ENCODE data around the gene MORN1. TPM values are rescaled to one million over a fixed set of nuclear protein-coding genes. Genes with fewer than 3 reads are reported as not detected.

MORN1 gene
- total RNA-seq, 1 experiment from 2014 or later: 47.8 TPM

DNA sequence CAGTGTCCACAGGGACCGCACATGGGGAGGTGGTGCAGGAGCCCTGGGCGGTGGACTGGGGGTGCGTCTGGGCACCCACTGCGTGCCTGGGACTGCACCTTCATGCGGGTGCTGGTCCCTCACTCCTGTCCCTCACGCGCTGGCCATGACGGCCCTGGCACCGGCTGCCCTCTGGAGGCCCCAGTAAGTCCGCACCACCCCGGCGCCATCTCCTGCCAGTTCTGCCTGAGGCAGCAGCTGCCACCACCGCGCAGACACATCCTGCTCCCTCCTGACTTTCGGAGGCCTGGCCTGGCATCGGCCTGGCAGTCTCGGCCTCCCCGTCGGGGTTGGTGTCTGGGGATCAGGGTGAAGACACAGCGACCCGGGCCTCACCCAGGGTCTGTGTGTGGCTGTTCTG lies 64.8 kb downstream of the MORN1 start:
- no peak for DNase-seq
- ChIA-PET CTCF (no interaction called here), POLR2A (ENCODE audit: unreplicated experiment) (no interaction called here)
- Histone ChIP-seq H3K9me3 (ENCODE audit: insufficient read depth, low read depth) (no peaks in the 10 kb centered on the region), H3K4me1 (replicated peaks; ENCODE audit: insufficient read depth) (peaks cover 10% of the 10 kb centered on the region; the same call in 1 of the 2 replicates), H3F3A (ENCODE audit: insufficient read depth, low read depth) (no peaks in the 10 kb centered on the region), H2AFZ (no peak overlapping the region), H4K20me1 (ENCODE audit: insufficient read depth) (no peaks in the 10 kb centered on the region; the same call in 1 of the 2 replicates), H3K27ac (no peak overlapping the region), H3K79me2 (ENCODE audit: low read depth) (no peaks in the 10 kb centered on the region), H3K4me3 (no peak overlapping the region), H3K9me2 (ENCODE audit: insufficient read depth) (no peaks in the 10 kb centered on the region), H3K36me3 (ENCODE audit: low read depth) (no peaks in the 10 kb centered on the region), H3K4me2 (no peak overlapping the region), H3K27me3 (ENCODE audit: insufficient read depth, low read depth) (peaks cover 9% of the 10 kb centered on the region)
- intact Hi-C loops (cut with micrococcal nuclease; ENCODE audit: unreplicated experiment): no loop called here
- no peak for TF ChIP-seq EZH2 (IDR thresholded peaks at IDR 0.05; ENCODE audit: low read depth)
- TF ChIP-seq, protein P1, sequence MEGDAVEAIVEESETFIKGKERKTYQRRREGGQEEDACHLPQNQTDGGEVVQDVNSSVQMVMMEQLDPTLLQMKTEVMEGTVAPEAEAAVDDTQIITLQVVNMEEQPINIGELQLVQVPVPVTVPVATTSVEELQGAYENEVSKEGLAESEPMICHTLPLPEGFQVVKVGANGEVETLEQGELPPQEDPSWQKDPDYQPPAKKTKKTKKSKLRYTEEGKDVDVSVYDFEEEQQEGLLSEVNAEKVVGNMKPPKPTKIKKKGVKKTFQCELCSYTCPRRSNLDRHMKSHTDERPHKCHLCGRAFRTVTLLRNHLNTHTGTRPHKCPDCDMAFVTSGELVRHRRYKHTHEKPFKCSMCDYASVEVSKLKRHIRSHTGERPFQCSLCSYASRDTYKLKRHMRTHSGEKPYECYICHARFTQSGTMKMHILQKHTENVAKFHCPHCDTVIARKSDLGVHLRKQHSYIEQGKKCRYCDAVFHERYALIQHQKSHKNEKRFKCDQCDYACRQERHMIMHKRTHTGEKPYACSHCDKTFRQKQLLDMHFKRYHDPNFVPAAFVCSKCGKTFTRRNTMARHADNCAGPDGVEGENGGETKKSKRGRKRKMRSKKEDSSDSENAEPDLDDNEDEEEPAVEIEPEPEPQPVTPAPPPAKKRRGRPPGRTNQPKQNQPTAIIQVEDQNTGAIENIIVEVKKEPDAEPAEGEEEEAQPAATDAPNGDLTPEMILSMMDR (conservative IDR thresholded peaks at IDR 0.05): no peak
- no TSS peak for BruUV-seq (replicated peaks)

DNA sequence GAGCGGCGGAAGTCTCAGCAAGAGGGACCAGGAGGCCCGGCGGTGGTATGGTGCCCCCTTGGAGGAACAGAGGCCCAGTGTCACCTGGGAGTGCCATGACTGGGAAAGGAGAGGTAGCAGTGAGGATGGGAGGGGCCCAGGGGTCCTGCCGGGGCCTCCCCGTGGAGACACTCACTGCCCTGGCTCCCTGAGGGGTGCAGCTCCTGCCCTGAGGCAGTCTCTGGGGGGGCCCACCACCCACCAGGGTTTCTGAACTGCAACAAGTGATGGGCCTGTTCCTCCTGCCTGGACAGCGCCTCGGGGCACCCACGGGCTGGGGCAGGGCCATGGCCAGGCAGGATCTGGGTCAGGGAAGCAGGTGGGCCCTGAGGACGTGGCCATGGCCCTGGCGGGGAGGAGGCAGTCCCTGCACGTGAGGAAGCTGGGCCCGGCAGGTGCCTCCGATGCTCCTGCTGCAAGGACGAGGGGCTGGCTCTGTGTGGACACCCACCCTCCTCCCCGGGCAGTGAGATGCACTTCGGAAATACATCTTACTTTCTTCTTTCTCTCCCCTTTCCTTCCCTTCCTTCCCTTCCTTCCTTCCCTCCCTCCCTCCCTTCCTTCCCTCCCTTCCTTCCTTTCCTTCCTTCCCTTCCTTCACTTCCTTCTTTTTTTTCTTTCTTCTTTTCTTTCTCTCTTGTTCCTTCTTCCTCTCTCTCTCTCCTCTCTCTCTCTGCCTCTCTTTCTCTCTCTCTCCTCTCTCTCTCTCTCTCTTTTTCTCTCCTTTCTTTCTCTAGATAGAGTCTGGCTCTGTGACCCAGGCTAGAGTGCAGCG lies 66.6 kb downstream of the MORN1 start:
- no peaks in the 10 kb centered on the region for H3K9me3 ChIP-seq (ENCODE audit: insufficient read depth, low read depth)
- H3K27ac ChIP-seq: no peak overlapping the region
- ChIA-PET CTCF (no interaction called here), POLR2A (ENCODE audit: unreplicated experiment) (no interaction called here)
- H2AFZ ChIP-seq: no peak overlapping the region
- H3K4me2 ChIP-seq: no peak overlapping the region
- H3K4me3 ChIP-seq: no peak overlapping the region
- intact Hi-C loops (cut with micrococcal nuclease; ENCODE audit: unreplicated experiment): no loop called here
- H3K9me2 ChIP-seq (ENCODE audit: insufficient read depth): no peaks in the 10 kb centered on the region
- H3K27me3 ChIP-seq (ENCODE audit: insufficient read depth, low read depth): peaks cover 9% of the 10 kb centered on the region
- H3F3A ChIP-seq (ENCODE audit: insufficient read depth, low read depth): no peaks in the 10 kb centered on the region
- H3K79me2 ChIP-seq (ENCODE audit: low read depth): no peaks in the 10 kb centered on the region
- H3K36me3 ChIP-seq (ENCODE audit: low read depth): no peaks in the 10 kb centered on the region
- no peak for DNase-seq
- H3K4me1 ChIP-seq (replicated peaks; ENCODE audit: insufficient read depth): peaks cover 10% of the 10 kb centered on the region; the same call in 1 of the 2 replicates
- BruUV-seq (replicated peaks): no TSS peak
- no peak for TF ChIP-seq EZH2 (IDR thresholded peaks at IDR 0.05; ENCODE audit: low read depth)
- TF ChIP-seq, protein P1 (conservative IDR thresholded peaks at IDR 0.05): no peak
- no peaks in the 10 kb centered on the region for H4K20me1 ChIP-seq (ENCODE audit: insufficient read depth)

DNA sequence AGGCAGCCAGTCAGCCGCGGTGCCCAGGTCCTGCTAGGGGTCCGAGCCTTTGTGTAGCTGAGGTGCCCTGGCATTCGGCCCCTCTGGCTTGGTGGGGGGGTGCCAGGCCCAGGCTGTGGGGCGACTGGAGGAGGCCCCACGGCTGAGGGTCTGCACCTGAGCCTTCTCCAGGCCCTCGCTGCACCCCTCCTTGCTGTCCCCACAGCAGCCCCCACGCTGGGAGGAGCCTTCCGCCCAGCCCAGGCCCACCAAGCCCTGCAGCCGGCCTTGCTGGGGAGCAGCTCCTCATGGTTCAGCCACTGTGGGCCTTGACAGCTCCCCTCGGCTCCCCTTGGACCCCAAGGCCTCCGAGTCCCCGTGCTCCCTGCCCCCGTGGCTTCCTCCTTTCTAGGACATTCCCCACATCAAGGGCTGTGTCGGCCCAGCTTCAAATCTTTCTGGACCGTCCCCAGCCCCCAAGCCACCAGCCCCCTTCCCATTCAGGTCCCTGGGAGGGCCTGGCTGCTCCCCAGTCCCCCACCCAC lies 67.8 kb downstream of the MORN1 start:
- Histone ChIP-seq H3F3A (ENCODE audit: insufficient read depth, low read depth) (no peaks in the 10 kb centered on the region), H3K27me3 (ENCODE audit: insufficient read depth, low read depth) (peaks cover 9% of the 10 kb centered on the region), H3K4me2 (no peak overlapping the region), H3K4me1 (replicated peaks; ENCODE audit: insufficient read depth) (peaks cover 10% of the 10 kb centered on the region; the same call in 1 of the 2 replicates), H4K20me1 (ENCODE audit: insufficient read depth) (no peaks in the 10 kb centered on the region), H3K27ac (no peak overlapping the region), H3K4me3 (no peak overlapping the region), H2AFZ (no peak overlapping the region), H3K9me2 (ENCODE audit: insufficient read depth) (no peaks in the 10 kb centered on the region), H3K36me3 (ENCODE audit: low read depth) (no peaks in the 10 kb centered on the region), H3K9me3 (ENCODE audit: insufficient read depth, low read depth) (no peaks in the 10 kb centered on the region), H3K79me2 (ENCODE audit: low read depth) (no peaks in the 10 kb centered on the region)
- no peak for DNase-seq
- CTCF ChIA-PET: no interaction called here
- POLR2A ChIA-PET (ENCODE audit: unreplicated experiment): interaction anchor here (0.6 kb wide), 1 partner anchor 45 kb away, joined by 3 read pairs; no protein-coding TSS in a partner anchor
- intact Hi-C loops (cut with micrococcal nuclease; ENCODE audit: unreplicated experiment): no loop called here
- no TSS peak for BruUV-seq (replicated peaks)
- TF ChIP-seq EZH2 (IDR thresholded peaks at IDR 0.05; ENCODE audit: low read depth): no peak
- TF ChIP-seq, protein P1 (conservative IDR thresholded peaks at IDR 0.05): no peak
